WTC11 (cell line): ENCODE results near the gene TSPAN2. TPM values are rescaled to one million over a fixed set of nuclear protein-coding genes. Genes with fewer than 3 reads are reported as not detected.
"Not testable (repeated sequence)": the region's sequence is repeated elsewhere in the genome, so short reads cannot be mapped to it uniquely, and the experiment has no call there.

Experiments
- ATAC-seq: fragments of 200-7000 bp; cut with Tn5 transposase; 2 replicates; pipeline ENCODE4 v1.10.0; 2021; ENCODE audit warnings: mild to moderate bottlenecking, moderate library complexity
- CTCF ChIA-PET: fragments of 300-600 bp; sonication (Branson Sonifier 250); formaldehyde crosslinking; loops from one replicate; lab custom pipeline; 2021; ENCODE audit warnings: antibody characterized with exemption; lab: Charles Lee
- POLR2A ChIA-PET: fragments of 350-600 bp; sonication (Branson Sonifier 250); formaldehyde crosslinking; loops from one replicate; lab custom pipeline; 2021; ENCODE audit warnings: antibody characterized with exemption; lab: Charles Lee
- DNase-seq: peaks from one replicate; pipeline ENCODE4 v3.0.0; 2021; ENCODE audit warnings: low spot score
- H3K27ac Mint-ChIP-seq: 2 replicates; pipeline ENCODE4 v1.8.0; 2021; ENCODE audit warnings: mixed read lengths
- H3K27me3 Mint-ChIP-seq: 2 replicates; pipeline ENCODE4 v1.8.0; 2021; ENCODE audit warnings: low read depth, mild to moderate bottlenecking, moderate library complexity, mixed read lengths
- H3K36me3 Mint-ChIP-seq: 2 replicates; pipeline ENCODE4 v1.8.0; 2021; ENCODE audit warnings: mixed read lengths
- H3K4me1 Mint-ChIP-seq: 2 replicates; pipeline ENCODE4 v1.8.0; 2022; ENCODE audit warnings: mixed read lengths
- H3K4me3 Mint-ChIP-seq: 2 replicates; pipeline ENCODE4 v1.8.0; 2021; ENCODE audit warnings: mild to moderate bottlenecking, moderate library complexity, mixed read lengths
- H3K9me3 Mint-ChIP-seq: 2 replicates; pipeline ENCODE4 v1.8.0; 2021; ENCODE audit warnings: mixed read lengths
- CREB1 ChIP-seq: sonication (generic); formaldehyde crosslinking; IDR thresholded peaks from 2 replicates; pipeline ENCODE4 v1.8.0; 2023; ENCODE audit warnings: mild to moderate bottlenecking, missing genetic modification reagents
- FOXJ3 ChIP-seq: sonication (generic); formaldehyde crosslinking; IDR thresholded peaks from 2 replicates; pipeline ENCODE4 v1.9.0; 2021; ENCODE audit warnings: missing genetic modification reagents, mild to moderate bottlenecking, borderline replicate concordance
- MXD4 ChIP-seq: fragments of 250-450 bp; sonication (Bioruptor Pico); IDR thresholded peaks from 2 replicates; pipeline ENCODE4 v1.8.0; 2021; ENCODE audit warnings: mild to moderate bottlenecking, moderate library complexity, borderline replicate concordance
- NFE2L1 ChIP-seq: sonication (generic); formaldehyde crosslinking; IDR thresholded peaks from 2 replicates; pipeline ENCODE4 v1.8.1; 2023; ENCODE audit warnings: missing genetic modification reagents
- NR1H2 ChIP-seq: sonication (generic); formaldehyde crosslinking; IDR thresholded peaks from 2 replicates; pipeline ENCODE4 v1.9.0; 2021; ENCODE audit warnings: mild to moderate bottlenecking, moderate library complexity, missing genetic modification reagents
- RORB ChIP-seq: fragments of 250-450 bp; sonication (Bioruptor Pico); IDR thresholded peaks from 2 replicates; pipeline ENCODE4 v1.9.0; 2021; ENCODE audit warnings: mild to moderate bottlenecking
- TCF7 ChIP-seq: sonication (generic); formaldehyde crosslinking; IDR thresholded peaks from 2 replicates; pipeline ENCODE4 v1.8.0; 2022; ENCODE audit warnings: mild to moderate bottlenecking, low read depth, missing genetic modification reagents, moderate library complexity
- TP53 ChIP-seq: sonication (generic); formaldehyde crosslinking; IDR thresholded peaks from 2 replicates; pipeline ENCODE4 v1.8.1; 2023; ENCODE audit warnings: mild to moderate bottlenecking, missing genetic modification reagents
- ZNF263 ChIP-seq: sonication (generic); formaldehyde crosslinking; IDR thresholded peaks from 2 replicates; pipeline ENCODE4 v1.8.1; 2022; ENCODE audit warnings: low read depth, mild to moderate bottlenecking, moderate library complexity, missing genetic modification reagents
- total RNA-seq: library from RNA; stranded (reverse); gene quantifications from 3 replicates; pipeline ENCODE4 v1.2.3, GENCODE V29; 2021
- TF ChIP-seq, protein P1 (sequence below): fragments of 250-450 bp; sonication (Bioruptor Pico); IDR thresholded peaks from 2 replicates; pipeline ENCODE4 v2.1.2; 2022; ENCODE audit warnings: mild to moderate bottlenecking, moderate library complexity
- TF ChIP-seq, protein P2 (sequence below): fragments of 250-450 bp; sonication (Bioruptor Pico); IDR thresholded peaks from 2 replicates; pipeline ENCODE4 v1.8.0; 2021; ENCODE audit warnings: mild to moderate bottlenecking
- TF ChIP-seq, protein P3 (sequence below): fragments of 250-450 bp; sonication (Bioruptor Pico); conservative IDR thresholded peaks from 2 replicates; pipeline ENCODE4 v1.9.0; 2021; ENCODE audit warnings: mild to moderate bottlenecking
- TF ChIP-seq, protein P4 (sequence below): fragments of 250-450 bp; sonication (Bioruptor Pico); IDR thresholded peaks from 2 replicates; pipeline ENCODE4 v1.9.0; 2021; ENCODE audit warnings: moderate library complexity, mild to moderate bottlenecking, inconsistent platforms, borderline replicate concordance
- TF ChIP-seq, protein P5 (sequence below): sonication (generic); formaldehyde crosslinking; IDR thresholded peaks from 2 replicates; pipeline ENCODE4 v1.8.1; 2023; ENCODE audit warnings: mild to moderate bottlenecking, moderate library complexity, missing genetic modification reagents
- TF ChIP-seq, protein P6 (sequence below): sonication (generic); formaldehyde crosslinking; IDR thresholded peaks from 2 replicates; pipeline ENCODE4 v1.8.0; 2022; ENCODE audit warnings: mild to moderate bottlenecking, missing genetic modification reagents

TSPAN2 gene
- total RNA-seq, 1 experiment from 2014 or later: 12.0 TPM

DNA sequence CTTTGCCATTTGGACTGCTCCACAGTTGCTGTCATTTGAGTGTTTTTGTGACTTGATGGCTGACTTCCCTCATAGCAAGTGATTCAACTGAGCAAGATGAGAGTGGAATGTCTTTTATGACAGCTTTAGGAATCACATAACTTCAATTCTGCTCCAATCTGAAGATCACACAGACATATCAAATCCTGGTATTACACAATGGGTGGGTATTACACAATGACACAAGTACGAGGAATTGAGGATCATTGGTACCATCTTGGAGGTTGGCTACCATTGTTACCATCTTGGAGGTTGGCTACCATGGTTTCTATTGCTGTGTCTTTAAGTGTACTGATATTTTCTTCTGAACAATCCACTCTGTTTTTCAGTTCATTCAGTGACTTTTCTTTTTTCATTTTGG is 68.2 kb downstream of the TSPAN2 start:
- H3K4me3 Mint-ChIP-seq: no peak overlapping the region
- POLR2A ChIA-PET: no interaction called here
- no peak overlapping the region for H3K27ac Mint-ChIP-seq
- peaks cover 26% of the 10 kb centered on the region for H3K9me3 Mint-ChIP-seq
- TF ChIP-seq TCF7 (CRISPR knock-in tag): no peak
- TF ChIP-seq, protein P1, sequence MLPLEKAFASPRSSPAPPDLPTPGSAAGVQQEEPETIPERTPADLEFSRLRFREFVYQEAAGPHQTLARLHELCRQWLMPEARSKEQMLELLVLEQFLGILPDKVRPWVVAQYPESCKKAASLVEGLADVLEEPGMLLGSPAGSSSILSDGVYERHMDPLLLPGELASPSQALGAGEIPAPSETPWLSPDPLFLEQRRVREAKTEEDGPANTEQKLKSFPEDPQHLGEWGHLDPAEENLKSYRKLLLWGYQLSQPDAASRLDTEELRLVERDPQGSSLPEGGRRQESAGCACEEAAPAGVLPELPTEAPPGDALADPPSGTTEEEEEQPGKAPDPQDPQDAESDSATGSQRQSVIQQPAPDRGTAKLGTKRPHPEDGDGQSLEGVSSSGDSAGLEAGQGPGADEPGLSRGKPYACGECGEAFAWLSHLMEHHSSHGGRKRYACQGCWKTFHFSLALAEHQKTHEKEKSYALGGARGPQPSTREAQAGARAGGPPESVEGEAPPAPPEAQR (CRISPR knock-in tag): no peak
- TF ChIP-seq, protein P2, sequence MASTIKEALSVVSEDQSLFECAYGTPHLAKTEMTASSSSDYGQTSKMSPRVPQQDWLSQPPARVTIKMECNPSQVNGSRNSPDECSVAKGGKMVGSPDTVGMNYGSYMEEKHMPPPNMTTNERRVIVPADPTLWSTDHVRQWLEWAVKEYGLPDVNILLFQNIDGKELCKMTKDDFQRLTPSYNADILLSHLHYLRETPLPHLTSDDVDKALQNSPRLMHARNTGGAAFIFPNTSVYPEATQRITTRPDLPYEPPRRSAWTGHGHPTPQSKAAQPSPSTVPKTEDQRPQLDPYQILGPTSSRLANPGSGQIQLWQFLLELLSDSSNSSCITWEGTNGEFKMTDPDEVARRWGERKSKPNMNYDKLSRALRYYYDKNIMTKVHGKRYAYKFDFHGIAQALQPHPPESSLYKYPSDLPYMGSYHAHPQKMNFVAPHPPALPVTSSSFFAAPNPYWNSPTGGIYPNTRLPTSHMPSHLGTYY: no peak
- TF ChIP-seq, protein P3, sequence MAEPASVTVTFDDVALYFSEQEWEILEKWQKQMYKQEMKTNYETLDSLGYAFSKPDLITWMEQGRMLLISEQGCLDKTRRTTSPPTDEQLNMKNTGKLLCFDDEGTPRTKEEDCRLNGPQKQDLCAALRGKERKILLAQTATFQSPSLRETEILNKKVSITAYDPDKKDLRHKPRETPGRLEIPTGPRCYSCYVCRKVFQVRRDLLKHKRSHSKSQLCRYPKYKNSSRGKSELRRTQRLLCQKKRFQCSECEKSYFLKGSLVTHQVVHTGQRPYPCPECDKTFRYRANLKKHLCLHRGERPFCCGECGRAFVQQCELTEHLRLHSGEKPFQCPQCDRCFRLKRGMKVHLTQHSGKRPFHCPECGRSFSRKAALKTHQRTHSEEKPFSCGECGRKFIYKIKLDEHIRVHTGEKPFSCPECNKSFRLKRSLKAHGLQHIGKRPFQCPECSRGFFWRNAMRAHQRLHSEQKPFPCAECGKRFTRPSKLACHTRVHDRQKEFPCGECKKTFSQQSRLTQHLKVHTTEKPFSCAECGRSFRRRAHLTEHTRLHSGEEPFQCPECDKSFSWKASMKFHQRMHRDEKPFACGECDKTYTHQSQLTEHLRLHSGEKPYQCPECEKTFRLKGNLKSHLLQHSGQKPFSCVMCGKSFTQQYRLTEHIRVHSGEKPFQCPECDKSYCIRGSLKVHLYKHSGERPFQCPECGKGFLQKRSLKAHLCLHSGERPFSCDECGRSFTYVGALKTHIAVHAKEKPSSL (CRISPR knock-in tag): no peak
- TF ChIP-seq, protein P4, sequence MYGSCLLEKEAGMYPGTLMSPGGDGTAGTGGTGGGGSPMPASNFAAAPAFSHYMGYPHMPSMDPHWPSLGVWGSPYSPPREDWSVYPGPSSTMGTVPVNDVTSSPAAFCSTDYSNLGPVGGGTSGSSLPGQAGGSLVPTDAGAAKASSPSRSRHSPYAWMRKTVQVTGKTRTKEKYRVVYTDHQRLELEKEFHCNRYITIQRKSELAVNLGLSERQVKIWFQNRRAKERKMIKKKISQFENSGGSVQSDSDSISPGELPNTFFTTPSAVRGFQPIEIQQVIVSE (CRISPR knock-in tag): no peak
- no peak for TF ChIP-seq MXD4 (CRISPR knock-in tag)
- no peak for TF ChIP-seq NFE2L1
- TF ChIP-seq, protein P5, sequence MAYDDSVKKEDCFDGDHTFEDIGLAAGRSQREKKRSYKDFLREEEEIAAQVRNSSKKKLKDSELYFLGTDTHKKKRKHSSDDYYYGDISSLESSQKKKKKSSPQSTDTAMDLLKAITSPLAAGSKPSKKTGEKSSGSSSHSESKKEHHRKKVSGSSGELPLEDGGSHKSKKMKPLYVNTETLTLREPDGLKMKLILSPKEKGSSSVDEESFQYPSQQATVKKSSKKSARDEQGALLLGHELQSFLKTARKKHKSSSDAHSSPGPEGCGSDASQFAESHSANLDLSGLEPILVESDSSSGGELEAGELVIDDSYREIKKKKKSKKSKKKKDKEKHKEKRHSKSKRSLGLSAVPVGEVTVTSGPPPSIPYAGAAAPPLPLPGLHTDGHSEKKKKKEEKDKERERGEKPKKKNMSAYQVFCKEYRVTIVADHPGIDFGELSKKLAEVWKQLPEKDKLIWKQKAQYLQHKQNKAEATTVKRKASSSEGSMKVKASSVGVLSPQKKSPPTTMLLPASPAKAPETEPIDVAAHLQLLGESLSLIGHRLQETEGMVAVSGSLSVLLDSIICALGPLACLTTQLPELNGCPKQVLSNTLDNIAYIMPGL (CRISPR knock-in tag): no peak
- no peak for TF ChIP-seq NR1H2 (CRISPR knock-in tag)
- TF ChIP-seq RORB (CRISPR knock-in tag): no peak
- TF ChIP-seq, protein P6, sequence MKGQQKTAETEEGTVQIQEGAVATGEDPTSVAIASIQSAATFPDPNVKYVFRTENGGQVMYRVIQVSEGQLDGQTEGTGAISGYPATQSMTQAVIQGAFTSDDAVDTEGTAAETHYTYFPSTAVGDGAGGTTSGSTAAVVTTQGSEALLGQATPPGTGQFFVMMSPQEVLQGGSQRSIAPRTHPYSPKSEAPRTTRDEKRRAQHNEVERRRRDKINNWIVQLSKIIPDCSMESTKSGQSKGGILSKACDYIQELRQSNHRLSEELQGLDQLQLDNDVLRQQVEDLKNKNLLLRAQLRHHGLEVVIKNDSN (CRISPR knock-in tag): no peak
- no peak for TF ChIP-seq ZNF263 (CRISPR knock-in tag)
- no peak for TF ChIP-seq CREB1
- no peak for TF ChIP-seq FOXJ3 (CRISPR knock-in tag)
- no peak for TF ChIP-seq TP53 (CRISPR knock-in tag)
- CTCF ChIA-PET: no interaction called here
- peaks cover 16% of the 10 kb centered on the region; the same call in 1 of the 2 replicates for H3K36me3 Mint-ChIP-seq
- peaks cover 4% of the 10 kb centered on the region for H3K27me3 Mint-ChIP-seq
- no peaks in the 10 kb centered on the region for H3K4me1 Mint-ChIP-seq
- DNase-seq (no peak), ATAC-seq (no peak)

DNA sequence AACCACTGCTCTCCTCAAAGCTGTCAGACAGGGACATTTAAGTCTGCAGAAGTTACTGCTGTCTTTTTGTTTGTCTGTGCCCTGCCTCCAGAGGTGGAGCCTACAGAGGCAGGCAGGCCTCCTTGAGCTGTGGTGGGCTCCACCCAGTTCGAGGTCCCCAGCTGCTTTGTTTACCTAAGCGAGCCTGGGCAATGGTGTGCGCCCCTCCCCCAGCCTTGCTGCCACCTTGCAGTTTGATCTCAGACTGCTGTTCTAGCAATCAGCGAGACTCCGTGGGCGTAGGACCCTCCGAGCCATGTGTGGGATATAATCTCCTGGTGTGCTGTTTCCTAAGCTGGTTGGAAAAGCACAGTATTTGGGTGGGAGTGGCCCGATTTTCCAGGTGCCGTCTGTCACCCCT is 69.8 kb downstream of the TSPAN2 start:
- peaks cover 16% of the 10 kb centered on the region; the same call in 1 of the 2 replicates for H3K36me3 Mint-ChIP-seq

More for the DNA sequence above, 69.8 kb downstream of the TSPAN2 start:
- H3K27ac Mint-ChIP-seq, H3K4me1 Mint-ChIP-seq, ATAC-seq, CTCF ChIA-PET, POLR2A ChIA-PET, H3K27me3 Mint-ChIP-seq, DNase-seq, H3K4me3 Mint-ChIP-seq: not testable (repeated sequence)
- peaks cover 26% of the 10 kb centered on the region for H3K9me3 Mint-ChIP-seq
